Neural cell (in vitro differentiated cells): ENCODE data around the gene WNK2. TPM values are rescaled to one million over a fixed set of nuclear protein-coding genes. Genes with fewer than 3 reads are reported as not detected.

Experiments
- H2AFZ ChIP-seq: fragments of 200-600, 300-800 bp; sonication (generic), shearing (Covaris generic); 2 replicates; pipeline ENCODE4 v1.6.0; 2014; ENCODE audit warnings: low read depth, mild to moderate bottlenecking, antibody characterized with exemption, low read length, moderate library complexity
- H3F3A ChIP-seq: fragments of 200-600 bp; shearing (Covaris generic); 2 replicates; pipeline ENCODE4 v1.6.1; 2016; ENCODE audit warnings: mild to moderate bottlenecking, moderate library complexity, mixed read lengths, antibody characterized with exemption, low read length; ENCODE audit not compliant: insufficient read depth, poor library complexity, severe bottlenecking
- H3K27ac ChIP-seq: fragments of 200-600, 300-800 bp; sonication (generic), shearing (Covaris generic); 2 replicates; pipeline ENCODE4 v1.5.1; 2014; ENCODE audit warnings: mild to moderate bottlenecking, low read length, moderate library complexity
- H3K27me3 ChIP-seq: fragments of 300-800, 200-600 bp; sonication (generic), shearing (Covaris generic); 2 replicates; pipeline ENCODE4 v1.6.0; 2014; ENCODE audit warnings: mild to moderate bottlenecking, low read depth, low read length, moderate library complexity; ENCODE audit not compliant: insufficient read depth
- H3K36me3 ChIP-seq: fragments of 300-800, 200-600 bp; sonication (generic), shearing (Covaris generic); 2 replicates; pipeline ENCODE4 v1.5.1; 2014; ENCODE audit warnings: mild to moderate bottlenecking, antibody characterized with exemption, low read length, moderate library complexity; ENCODE audit not compliant: insufficient read depth
- H3K4me2 ChIP-seq: fragments of 300-800, 200-600 bp; sonication (generic), shearing (Covaris generic); 2 replicates; pipeline ENCODE4 v1.6.0; 2014; ENCODE audit warnings: mild to moderate bottlenecking, low read length
- H3K4me3 ChIP-seq: fragments of 300-800, 200-600 bp; sonication (generic), shearing (Covaris generic); 2 replicates; pipeline ENCODE4 v1.5.1; 2014; ENCODE audit warnings: mild to moderate bottlenecking, low read length, moderate library complexity
- H3K79me2 ChIP-seq: fragments of 200-600 bp; shearing (Covaris generic); replicated peaks from 2 replicates; pipeline ENCODE4 v1.6.0; 2014; ENCODE audit warnings: mild to moderate bottlenecking, low read length, moderate library complexity; ENCODE audit not compliant: insufficient read depth
- H3K9ac ChIP-seq: fragments of 300-800, 200-600 bp; sonication (generic), shearing (Covaris generic); 2 replicates; pipeline ENCODE4 v1.6.1; 2016; ENCODE audit warnings: mild to moderate bottlenecking, low read length, mixed read lengths
- H3K9me2 ChIP-seq: fragments of 200-600 bp; shearing (Covaris generic); 2 replicates; pipeline ENCODE4 v1.6.1; 2016; ENCODE audit warnings: mild to moderate bottlenecking, low read length, mixed read lengths; ENCODE audit not compliant: insufficient read depth
- H3K9me3 ChIP-seq: fragments of 200-600, 300-800 bp; sonication (generic), shearing (Covaris generic); 2 replicates; pipeline ENCODE4 v1.6.1; 2016; ENCODE audit warnings: mild to moderate bottlenecking, mixed run types, low read length, moderate library complexity, mixed read lengths
- H4K20me1 ChIP-seq: fragments of 200-600 bp; shearing (Covaris generic); 2 replicates; pipeline ENCODE4 v1.6.1; 2016; ENCODE audit warnings: mild to moderate bottlenecking, mixed run types; ENCODE audit not compliant: insufficient read depth
- CTCF ChIP-seq: fragments of 450-650 bp; IDR thresholded peaks from 2 replicates; pipeline ENCODE4 v1.5.1; 2014; ENCODE audit warnings: antibody characterized with exemption, mild to moderate bottlenecking, moderate library complexity; ENCODE audit not compliant: poor library complexity, severe bottlenecking
- EP300 ChIP-seq: fragments of 450-650 bp; conservative IDR thresholded peaks from 2 replicates; pipeline ENCODE4 v1.6.1; 2014; ENCODE audit warnings: antibody characterized with exemption, mild to moderate bottlenecking, moderate library complexity; ENCODE audit not compliant: poor library complexity, severe bottlenecking
- EZH2 ChIP-seq: fragments of 200-600, 300-800 bp; shearing (Covaris generic), sonication (generic); IDR thresholded peaks from 2 replicates; pipeline ENCODE4 v1.6.1; 2014; ENCODE audit warnings: antibody characterized with exemption, low read length, borderline replicate concordance, mild to moderate bottlenecking; ENCODE audit not compliant: insufficient read depth, poor library complexity, severe bottlenecking
- MXI1 ChIP-seq: fragments of 450-650 bp; conservative IDR thresholded peaks from 2 replicates; pipeline ENCODE4 v1.6.1; 2014; ENCODE audit warnings: antibody characterized with exemption, mild to moderate bottlenecking; ENCODE audit not compliant: poor library complexity, severe bottlenecking
- POLR2AphosphoS5 ChIP-seq: IDR thresholded peaks from 2 replicates; pipeline ENCODE4 v1.6.1; 2012
- RAD21 ChIP-seq: fragments of 450-650 bp; conservative IDR thresholded peaks from 2 replicates; pipeline ENCODE4 v1.6.1; 2014; ENCODE audit warnings: antibody characterized with exemption, mild to moderate bottlenecking, moderate library complexity
- REST ChIP-seq: IDR thresholded peaks from 2 replicates; pipeline ENCODE4 v1.6.1; 2012; ENCODE audit warnings: borderline replicate concordance
- SMC3 ChIP-seq: fragments of 450-650 bp; conservative IDR thresholded peaks from 2 replicates; pipeline ENCODE4 v1.6.1; 2014; ENCODE audit warnings: antibody characterized with exemption, mild to moderate bottlenecking, moderate library complexity; ENCODE audit not compliant: poor library complexity
- TAF1 ChIP-seq: IDR thresholded peaks from 2 replicates; pipeline ENCODE4 v1.6.1; 2012; ENCODE audit warnings: low read depth
- polyA plus RNA-seq: library from polyadenylated mRNA; depleted of rRNA; stranded (reverse); fragments of >200 nt; gene quantifications from 2 replicates; pipeline ENCODE4 v1.2.3, GENCODE V29; 2014

The WNK2 gene
- polyA plus RNA-seq, 1 donor from 2014 or later, result 37.1 TPM

- Histone ChIP-seq H3K4me3 (no peak overlapping the region), H3F3A (no peaks in the 10 kb centered on the region), H4K20me1 (no peaks in the 10 kb centered on the region), H3K4me2 (no peak overlapping the region), H2AFZ (no peak overlapping the region), H3K9ac (no peak overlapping the region), H3K9me2 (no peaks in the 10 kb centered on the region), H3K36me3 (no peaks in the 10 kb centered on the region), H3K79me2 (no peaks in the 10 kb centered on the region), H3K27me3 (no peaks in the 10 kb centered on the region), H3K9me3 (no peaks in the 10 kb centered on the region), H3K27ac (no peak overlapping the region)
- TF ChIP-seq MXI1, result no peak
- TF ChIP-seq RAD21, result no peak
- TF ChIP-seq CTCF, result no peak
- no peak for TF ChIP-seq TAF1
- no peak for TF ChIP-seq EP300
- TF ChIP-seq EZH2, result no peak
- TF ChIP-seq REST, result no peak
- TF ChIP-seq POLR2AphosphoS5, result no peak
- TF ChIP-seq SMC3, result no peak
These were observed 184.5 kb downstream of the WNK2 start for GRCh38 chr9:93368437-93368836.

- H3K9me3 ChIP-seq, result no peaks in the 10 kb centered on the region
- H3K36me3 ChIP-seq, result no peaks in the 10 kb centered on the region
- no peaks in the 10 kb centered on the region for H3K79me2 ChIP-seq
- no peak overlapping the region for H2AFZ ChIP-seq
- no peaks in the 10 kb centered on the region for H3K9me2 ChIP-seq
- no peak overlapping the region for H3K9ac ChIP-seq
- no peak overlapping the region for H3K27ac ChIP-seq
- H4K20me1 ChIP-seq, result no peaks in the 10 kb centered on the region
- H3K4me3 ChIP-seq, result no peak overlapping the region
- no peaks in the 10 kb centered on the region for H3K27me3 ChIP-seq
- no peaks in the 10 kb centered on the region for H3F3A ChIP-seq
- no peak for TF ChIP-seq EZH2
- TF ChIP-seq TAF1, result no peak
- no peak for TF ChIP-seq EP300
- TF ChIP-seq SMC3, result no peak
- no peak for TF ChIP-seq CTCF
- TF ChIP-seq MXI1, result no peak
- TF ChIP-seq RAD21, result no peak
- TF ChIP-seq REST, result no peak
- no peak for TF ChIP-seq POLR2AphosphoS5
- no peak overlapping the region for H3K4me2 ChIP-seq
These were observed 185.7 kb downstream of the WNK2 start for GRCh38 chr9:93369686-93370085.
